ENCODE measurements around the gene DCTN5. TPM values are rescaled to one million over a fixed set of nuclear protein-coding genes. Genes with fewer than 3 reads are reported as not detected.

DCTN5 gene
- total RNA-seq, 2 donors from 2014 or later: 14.3 to 23.4 TPM

- no peak for TF ChIP-seq CTCF (IDR thresholded peaks at IDR 0.05)
- no peak for TF ChIP-seq POLR2A (IDR thresholded peaks at IDR 0.05)
- H3K27ac ChIP-seq: no peak overlapping the region
- WGBS, 2 donors: 74 to 76% methylated on average over 4 to 11 of the region's 11 CpGs
- intact Hi-C loops (cut with DNase I): no loop called here
- ATAC-seq: no peak
- no peaks in the 10 kb centered on the region for H3K9me3 ChIP-seq
- H3K27me3 ChIP-seq: no peaks in the 10 kb centered on the region
- no peak overlapping the region for H3K4me3 ChIP-seq
- no peaks in the 10 kb centered on the region for H3K4me1 ChIP-seq
- no peaks in the 10 kb centered on the region for H3K36me3 ChIP-seq (replicated peaks in 1 of 2; ENCODE audit: insufficient read depth in 1 of 2, low read depth in 2 of 2)
- no peak for DNase-seq
Measured at GRCh38 chr16:23695756-23696155, 54.5 kb downstream of the DCTN5 start.

DNA sequence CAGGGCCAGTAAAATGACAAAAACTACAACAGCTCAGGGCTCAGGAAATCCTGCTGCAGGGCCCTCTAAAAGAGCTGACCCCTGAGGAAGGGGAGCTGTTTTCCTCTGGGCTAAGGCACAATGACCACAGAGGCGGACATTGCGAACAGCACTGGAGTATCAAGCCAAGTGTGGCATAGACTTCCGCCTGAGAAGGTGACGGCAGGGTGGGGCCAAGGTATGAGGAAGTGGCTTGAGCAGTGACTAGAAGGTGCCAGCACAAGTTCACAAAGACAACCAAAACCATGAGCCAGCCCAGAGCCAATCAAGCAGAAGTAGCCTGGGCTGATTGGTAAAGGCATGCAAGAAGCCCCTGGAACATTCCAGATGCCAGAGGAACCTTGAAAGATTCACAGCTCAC is 57.8 kb downstream of the DCTN5 start:
- H3K27ac ChIP-seq: no peak overlapping the region
- no peak overlapping the region for H3K4me3 ChIP-seq
- no peak for TF ChIP-seq POLR2A (IDR thresholded peaks at IDR 0.05)
- no peak for TF ChIP-seq CTCF (IDR thresholded peaks at IDR 0.05)
- no peak for DNase-seq
- 78 to 80% methylated on average over 4 of the region's 4 CpGs for WGBS, 2 donors
- no peaks in the 10 kb centered on the region for H3K4me1 ChIP-seq
- no peaks in the 10 kb centered on the region for H3K36me3 ChIP-seq (replicated peaks in 1 of 2; ENCODE audit: insufficient read depth in 1 of 2, low read depth in 2 of 2)
- no peak for ATAC-seq
- intact Hi-C loops (cut with DNase I): no loop called here
- H3K9me3 ChIP-seq: peaks cover 0 to 9% (median 0%) of the 10 kb centered on the region in 3 donors
- H3K27me3 ChIP-seq: no peaks in the 10 kb centered on the region

DNA sequence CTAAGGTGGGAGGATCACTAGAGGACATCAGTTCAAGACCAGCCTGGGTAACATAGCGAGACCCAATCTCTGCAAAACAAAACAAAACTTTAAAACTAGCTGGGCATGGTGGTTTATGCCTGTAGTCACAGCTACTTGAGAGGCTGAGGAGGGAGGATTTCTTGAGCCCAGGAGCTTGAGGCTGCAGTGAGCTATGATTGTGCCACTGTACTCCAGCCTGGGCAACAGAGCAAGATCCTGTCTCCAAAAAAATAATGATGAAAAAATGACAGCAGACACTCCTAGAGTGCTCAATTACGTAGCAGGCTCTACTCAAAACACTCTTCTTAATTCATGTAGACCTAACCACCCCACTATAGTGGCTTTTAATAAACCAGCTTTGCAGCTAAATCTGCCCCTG is 58.8 kb downstream of the DCTN5 start:
- ATAC-seq: no peak
- no peaks in the 10 kb centered on the region for H3K27me3 ChIP-seq
- TF ChIP-seq POLR2A (IDR thresholded peaks at IDR 0.05): no peak
- no peak for TF ChIP-seq CTCF (IDR thresholded peaks at IDR 0.05)

GRCh38 chr16:23700509-23700908 is 59.2 kb downstream of the DCTN5 start:
- 31 to 34% methylated on average over 4 to 8 of the region's 8 CpGs for WGBS, 2 donors
- H3K36me3 ChIP-seq (replicated peaks in 1 of 2; ENCODE audit: insufficient read depth in 1 of 2, low read depth in 2 of 2): no peaks in the 10 kb centered on the region
- no peak overlapping the region for H3K27ac ChIP-seq
- H3K4me1 ChIP-seq: no peaks in the 10 kb centered on the region
- DNase-seq: no peak
- no peak for ATAC-seq
- peaks cover 0 to 9% (median 0%) of the 10 kb centered on the region in 3 donors for H3K9me3 ChIP-seq
- H3K4me3 ChIP-seq: no peak overlapping the region
- intact Hi-C loops (cut with DNase I): no loop called here
- TF ChIP-seq CTCF (IDR thresholded peaks at IDR 0.05) (no peak), POLR2A (IDR thresholded peaks at IDR 0.05) (no peak)
- no peaks in the 10 kb centered on the region for H3K27me3 ChIP-seq

More for the DNA sequence above, 58.8 kb downstream of the DCTN5 start:
- H3K4me3 ChIP-seq: no peak overlapping the region
- H3K4me1 ChIP-seq: no peaks in the 10 kb centered on the region
- WGBS, 2 donors: 62 to 90% methylated on average over 2 of the region's 2 CpGs
- intact Hi-C loops (cut with DNase I): no loop called here
- H3K27ac ChIP-seq: no peak overlapping the region
- H3K9me3 ChIP-seq: peaks cover 0 to 9% (median 0%) of the 10 kb centered on the region in 3 donors
- H3K36me3 ChIP-seq (replicated peaks in 1 of 2; ENCODE audit: insufficient read depth in 1 of 2, low read depth in 2 of 2): no peaks in the 10 kb centered on the region
- DNase-seq: no peak

- no peaks in the 10 kb centered on the region for H3K4me1 ChIP-seq
- H3K36me3 ChIP-seq (replicated peaks in 1 of 2; ENCODE audit: insufficient read depth in 1 of 2, low read depth in 2 of 2): no peaks in the 10 kb centered on the region
- peaks cover 0 to 9% (median 0%) of the 10 kb centered on the region in 3 donors for H3K9me3 ChIP-seq
- 51 to 61% methylated on average over 6 to 8 of the region's 8 CpGs for WGBS, 2 donors
- no peak for ATAC-seq
- intact Hi-C loops (cut with DNase I): no loop called here
- no peaks in the 10 kb centered on the region for H3K27me3 ChIP-seq
- DNase-seq: no peak
- TF ChIP-seq POLR2A (IDR thresholded peaks at IDR 0.05): no peak
- no peak for TF ChIP-seq CTCF (IDR thresholded peaks at IDR 0.05)
- no peak overlapping the region for H3K4me3 ChIP-seq
- no peak overlapping the region for H3K27ac ChIP-seq
Measured at GRCh38 chr16:23701045-23701444, 59.8 kb downstream of the DCTN5 start.

Data from body of pancreas (tissue), 4 donors.